Measurements from ENCODE around the gene RHOC. TPM values are rescaled to one million over a fixed set of nuclear protein-coding genes. Genes with fewer than 3 reads are reported as not detected.

Gene RHOC
- total and polyA plus RNA-seq, 2 donors (not counting 1 experiment from before 2014, with no cell fraction given), result 484 to 857 TPM

DNA sequence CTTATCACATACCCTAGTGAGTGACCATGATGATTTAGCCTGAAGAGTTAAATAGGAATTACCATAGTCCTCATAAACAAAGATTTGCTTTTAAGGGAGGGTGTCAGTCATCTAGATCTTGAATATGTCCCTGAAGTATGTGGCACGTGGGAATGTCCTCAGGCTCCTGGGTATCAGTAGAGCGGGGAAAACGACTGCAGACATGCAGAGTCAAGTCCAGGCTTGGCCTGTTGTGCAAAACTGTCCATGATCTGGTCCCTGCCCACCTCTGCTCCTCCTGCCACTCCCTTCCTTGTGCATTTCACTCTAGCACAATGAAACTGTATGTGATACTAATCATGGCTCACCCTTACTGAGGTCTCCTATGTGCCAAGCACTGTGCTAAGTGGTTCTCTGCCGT is 19.6 kb downstream of the RHOC start:
- Histone ChIP-seq H4K20me1 (ENCODE audit: control insufficient read depth, extremely low read depth, insufficient read depth, low read length) (no peaks in the 10 kb centered on the region), H3K36me3 (ENCODE audit: control insufficient read depth, insufficient read depth, low read length) (peaks cover 5% of the 10 kb centered on the region), H3K4me1 (ENCODE audit: control insufficient read depth, extremely low read depth, insufficient read depth, low read length) (no peaks in the 10 kb centered on the region), H3K79me2 (ENCODE audit: control insufficient read depth, insufficient read depth, low read length) (peaks cover 2% of the 10 kb centered on the region), H2AFZ (ENCODE audit: low read length) (no peak overlapping the region), H3K4me3 (replicated peaks in 1 of 4; ENCODE audit: control extremely low read depth in 1 of 4, insufficient read depth in 1 of 4, low read depth in 3 of 4, low read length in 4 of 4) (no peak overlapping the region), H3K4me2 (ENCODE audit: extremely low read depth, insufficient read depth, low read length) (no peak overlapping the region), H3K9me3 (ENCODE audit: control insufficient read depth, insufficient read depth, low read depth, low read length) (no peaks in the 10 kb centered on the region), H3K9ac (ENCODE audit: insufficient read depth, low read length) (no peak overlapping the region), H3K27ac (ENCODE audit: insufficient read depth, low read length) (no peak overlapping the region), H3K27me3 (ENCODE audit: control insufficient read depth, insufficient read depth, low read length) (no peaks in the 10 kb centered on the region)
- TF ChIP-seq EZH2 (IDR thresholded peaks at IDR 0.05; ENCODE audit: low read length, missing control alignments), result no peak
- TF ChIP-seq, protein P1, sequence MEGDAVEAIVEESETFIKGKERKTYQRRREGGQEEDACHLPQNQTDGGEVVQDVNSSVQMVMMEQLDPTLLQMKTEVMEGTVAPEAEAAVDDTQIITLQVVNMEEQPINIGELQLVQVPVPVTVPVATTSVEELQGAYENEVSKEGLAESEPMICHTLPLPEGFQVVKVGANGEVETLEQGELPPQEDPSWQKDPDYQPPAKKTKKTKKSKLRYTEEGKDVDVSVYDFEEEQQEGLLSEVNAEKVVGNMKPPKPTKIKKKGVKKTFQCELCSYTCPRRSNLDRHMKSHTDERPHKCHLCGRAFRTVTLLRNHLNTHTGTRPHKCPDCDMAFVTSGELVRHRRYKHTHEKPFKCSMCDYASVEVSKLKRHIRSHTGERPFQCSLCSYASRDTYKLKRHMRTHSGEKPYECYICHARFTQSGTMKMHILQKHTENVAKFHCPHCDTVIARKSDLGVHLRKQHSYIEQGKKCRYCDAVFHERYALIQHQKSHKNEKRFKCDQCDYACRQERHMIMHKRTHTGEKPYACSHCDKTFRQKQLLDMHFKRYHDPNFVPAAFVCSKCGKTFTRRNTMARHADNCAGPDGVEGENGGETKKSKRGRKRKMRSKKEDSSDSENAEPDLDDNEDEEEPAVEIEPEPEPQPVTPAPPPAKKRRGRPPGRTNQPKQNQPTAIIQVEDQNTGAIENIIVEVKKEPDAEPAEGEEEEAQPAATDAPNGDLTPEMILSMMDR (conservative IDR thresholded peaks at IDR 0.05 in 1 of 2, IDR thresholded peaks at IDR 0.05 in 1 of 2; ENCODE audit: low read depth in 1 of 2, low read length in 2 of 2), result no peak
- DNase-seq (ENCODE audit: low read depth in 2 of 2), result no peak

DNA sequence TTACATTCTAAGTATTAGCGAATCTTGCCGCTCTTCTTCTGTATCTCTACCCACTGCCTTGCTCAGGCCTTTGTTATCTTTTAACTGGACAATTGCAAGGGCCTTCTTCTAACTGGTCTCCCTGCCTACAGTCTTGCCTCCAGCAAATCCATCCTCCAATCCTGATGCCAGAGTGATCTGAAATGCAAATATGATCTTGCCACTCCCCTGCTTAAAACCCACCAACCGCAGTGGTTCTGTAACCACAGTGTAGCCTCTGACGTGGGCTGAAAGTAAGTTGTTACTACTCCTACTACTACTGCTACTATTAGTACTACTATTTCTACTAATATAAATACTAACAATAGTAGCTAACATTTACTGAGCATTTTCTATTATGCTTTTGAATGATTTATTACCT is 20.1 kb downstream of the RHOC start:
- Histone ChIP-seq H3K27ac (ENCODE audit: insufficient read depth, low read length) (no peak overlapping the region), H3K79me2 (ENCODE audit: control insufficient read depth, insufficient read depth, low read length) (peaks cover 2% of the 10 kb centered on the region), H2AFZ (ENCODE audit: low read length) (no peak overlapping the region), H3K27me3 (ENCODE audit: control insufficient read depth, insufficient read depth, low read length) (no peaks in the 10 kb centered on the region), H3K4me1 (ENCODE audit: control insufficient read depth, extremely low read depth, insufficient read depth, low read length) (no peaks in the 10 kb centered on the region), H3K9ac (ENCODE audit: insufficient read depth, low read length) (no peak overlapping the region), H3K4me2 (ENCODE audit: extremely low read depth, insufficient read depth, low read length) (no peak overlapping the region), H3K9me3 (ENCODE audit: control insufficient read depth, insufficient read depth, low read depth, low read length) (no peaks in the 10 kb centered on the region), H3K4me3 (replicated peaks in 1 of 4; ENCODE audit: control extremely low read depth in 1 of 4, insufficient read depth in 1 of 4, low read depth in 3 of 4, low read length in 4 of 4) (no peak overlapping the region), H4K20me1 (ENCODE audit: control insufficient read depth, extremely low read depth, insufficient read depth, low read length) (no peaks in the 10 kb centered on the region), H3K36me3 (ENCODE audit: control insufficient read depth, insufficient read depth, low read length) (peaks cover 4% of the 10 kb centered on the region)
- no peak for TF ChIP-seq EZH2 (IDR thresholded peaks at IDR 0.05; ENCODE audit: low read length, missing control alignments)
- TF ChIP-seq, protein P1 (conservative IDR thresholded peaks at IDR 0.05 in 1 of 2, IDR thresholded peaks at IDR 0.05 in 1 of 2; ENCODE audit: low read depth in 1 of 2, low read length in 2 of 2), result no peak
- no peak for DNase-seq (ENCODE audit: low read depth in 2 of 2)

DNA sequence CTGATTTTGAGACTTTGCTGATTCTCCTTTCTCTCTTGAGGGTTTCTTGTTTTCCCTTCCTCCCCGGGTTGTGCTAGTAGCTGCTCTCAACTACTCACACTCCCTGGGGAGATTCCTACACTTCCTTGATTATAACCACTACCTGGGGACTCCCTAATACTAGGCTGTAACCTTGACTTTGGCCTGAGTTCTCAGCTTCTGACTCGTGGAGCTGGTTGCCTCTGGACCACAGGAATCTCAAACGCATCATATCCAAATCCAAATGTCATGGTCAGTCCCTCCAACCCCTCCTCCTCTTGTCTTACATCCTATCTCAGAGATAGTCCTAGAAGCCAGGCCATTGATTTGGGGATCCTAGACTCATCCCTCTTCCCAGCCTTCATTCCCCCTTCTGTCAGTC is 20.5 kb downstream of the RHOC start:
- Histone ChIP-seq H4K20me1 (ENCODE audit: control insufficient read depth, extremely low read depth, insufficient read depth, low read length) (no peaks in the 10 kb centered on the region), H3K9ac (ENCODE audit: insufficient read depth, low read length) (no peak overlapping the region), H3K4me2 (ENCODE audit: extremely low read depth, insufficient read depth, low read length) (no peak overlapping the region), H3K27ac (ENCODE audit: insufficient read depth, low read length) (no peak overlapping the region), H3K4me3 (replicated peaks in 1 of 4; ENCODE audit: control extremely low read depth in 1 of 4, insufficient read depth in 1 of 4, low read depth in 3 of 4, low read length in 4 of 4) (no peak overlapping the region), H3K79me2 (ENCODE audit: control insufficient read depth, insufficient read depth, low read length) (peaks cover 2% of the 10 kb centered on the region), H3K27me3 (ENCODE audit: control insufficient read depth, insufficient read depth, low read length) (no peaks in the 10 kb centered on the region), H3K9me3 (ENCODE audit: control insufficient read depth, insufficient read depth, low read depth, low read length) (no peaks in the 10 kb centered on the region), H3K4me1 (ENCODE audit: control insufficient read depth, extremely low read depth, insufficient read depth, low read length) (no peaks in the 10 kb centered on the region), H2AFZ (ENCODE audit: low read length) (no peak overlapping the region), H3K36me3 (ENCODE audit: control insufficient read depth, insufficient read depth, low read length) (peaks cover 2% of the 10 kb centered on the region)
- no peak for DNase-seq (ENCODE audit: low read depth in 2 of 2)
- TF ChIP-seq EZH2 (IDR thresholded peaks at IDR 0.05; ENCODE audit: low read length, missing control alignments), result no peak
- TF ChIP-seq, protein P1 (conservative IDR thresholded peaks at IDR 0.05 in 1 of 2, IDR thresholded peaks at IDR 0.05 in 1 of 2; ENCODE audit: low read depth in 1 of 2, low read length in 2 of 2), result no peak
